ENCODE data around the gene DRD2.

The DRD2 gene

DNA sequence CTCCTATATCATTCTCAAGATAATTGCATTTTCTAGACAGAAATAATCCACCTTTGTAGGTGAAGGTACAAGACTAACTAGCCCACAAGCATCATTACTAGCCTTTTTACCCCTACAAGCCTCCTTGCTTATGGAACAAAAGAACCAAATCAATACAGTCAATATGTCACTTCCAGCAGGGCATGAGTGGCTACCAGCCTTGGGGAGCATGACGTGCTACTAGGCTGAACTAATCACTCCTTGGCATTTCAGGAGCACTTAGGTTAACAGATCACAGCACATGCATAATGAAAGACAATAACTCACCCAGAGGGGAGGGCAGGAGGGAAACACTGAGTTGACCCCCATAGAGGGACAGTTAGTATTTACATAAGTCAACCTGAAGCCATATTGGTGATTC lies 2.7 kb downstream of the DRD2 start:
- H3K27ac ChIP-seq (replicated peaks): no peak overlapping the region
- no peak for TF ChIP-seq SPI1 (IDR thresholded peaks at IDR 0.05; ENCODE audit: borderline replicate concordance, low read depth)
- no peak for TF ChIP-seq POLR2AphosphoS5 (IDR thresholded peaks at IDR 0.05; ENCODE audit: low read depth)
- TF ChIP-seq, protein P1, sequence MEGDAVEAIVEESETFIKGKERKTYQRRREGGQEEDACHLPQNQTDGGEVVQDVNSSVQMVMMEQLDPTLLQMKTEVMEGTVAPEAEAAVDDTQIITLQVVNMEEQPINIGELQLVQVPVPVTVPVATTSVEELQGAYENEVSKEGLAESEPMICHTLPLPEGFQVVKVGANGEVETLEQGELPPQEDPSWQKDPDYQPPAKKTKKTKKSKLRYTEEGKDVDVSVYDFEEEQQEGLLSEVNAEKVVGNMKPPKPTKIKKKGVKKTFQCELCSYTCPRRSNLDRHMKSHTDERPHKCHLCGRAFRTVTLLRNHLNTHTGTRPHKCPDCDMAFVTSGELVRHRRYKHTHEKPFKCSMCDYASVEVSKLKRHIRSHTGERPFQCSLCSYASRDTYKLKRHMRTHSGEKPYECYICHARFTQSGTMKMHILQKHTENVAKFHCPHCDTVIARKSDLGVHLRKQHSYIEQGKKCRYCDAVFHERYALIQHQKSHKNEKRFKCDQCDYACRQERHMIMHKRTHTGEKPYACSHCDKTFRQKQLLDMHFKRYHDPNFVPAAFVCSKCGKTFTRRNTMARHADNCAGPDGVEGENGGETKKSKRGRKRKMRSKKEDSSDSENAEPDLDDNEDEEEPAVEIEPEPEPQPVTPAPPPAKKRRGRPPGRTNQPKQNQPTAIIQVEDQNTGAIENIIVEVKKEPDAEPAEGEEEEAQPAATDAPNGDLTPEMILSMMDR (IDR thresholded peaks at IDR 0.05; ENCODE audit: insufficient read depth, low read length): no peak
- no peak for TF ChIP-seq GABPA (IDR thresholded peaks at IDR 0.05; ENCODE audit: low read depth)
- no peak for TF ChIP-seq REST (IDR thresholded peaks at IDR 0.05; ENCODE audit: insufficient replicate concordance, low read depth)
- no peak overlapping the region for H3K4me3 ChIP-seq (replicated peaks; ENCODE audit: insufficient read depth, low read length)
- no peak for DNase-seq (ENCODE audit: low read depth in 1 of 2, low spot score in 1 of 2)
- peaks cover 30% of the 10 kb centered on the region for H3K27me3 ChIP-seq (ENCODE audit: insufficient read depth, poor library complexity, severe bottlenecking)

- Histone ChIP-seq H3K27me3 (ENCODE audit: insufficient read depth, poor library complexity, severe bottlenecking) (peaks cover 20% of the 10 kb centered on the region), H3K4me3 (replicated peaks; ENCODE audit: insufficient read depth, low read length) (no peak overlapping the region), H3K27ac (replicated peaks) (no peak overlapping the region)
- DNase-seq (ENCODE audit: low read depth in 1 of 2, low spot score in 1 of 2): no peak
- TF ChIP-seq SPI1 (IDR thresholded peaks at IDR 0.05; ENCODE audit: borderline replicate concordance, low read depth): no peak
- TF ChIP-seq, protein P1 (IDR thresholded peaks at IDR 0.05; ENCODE audit: insufficient read depth, low read length): no peak
Measured at GRCh38 chr11:113470233-113470632, 5.0 kb downstream of the DRD2 start.

DNA sequence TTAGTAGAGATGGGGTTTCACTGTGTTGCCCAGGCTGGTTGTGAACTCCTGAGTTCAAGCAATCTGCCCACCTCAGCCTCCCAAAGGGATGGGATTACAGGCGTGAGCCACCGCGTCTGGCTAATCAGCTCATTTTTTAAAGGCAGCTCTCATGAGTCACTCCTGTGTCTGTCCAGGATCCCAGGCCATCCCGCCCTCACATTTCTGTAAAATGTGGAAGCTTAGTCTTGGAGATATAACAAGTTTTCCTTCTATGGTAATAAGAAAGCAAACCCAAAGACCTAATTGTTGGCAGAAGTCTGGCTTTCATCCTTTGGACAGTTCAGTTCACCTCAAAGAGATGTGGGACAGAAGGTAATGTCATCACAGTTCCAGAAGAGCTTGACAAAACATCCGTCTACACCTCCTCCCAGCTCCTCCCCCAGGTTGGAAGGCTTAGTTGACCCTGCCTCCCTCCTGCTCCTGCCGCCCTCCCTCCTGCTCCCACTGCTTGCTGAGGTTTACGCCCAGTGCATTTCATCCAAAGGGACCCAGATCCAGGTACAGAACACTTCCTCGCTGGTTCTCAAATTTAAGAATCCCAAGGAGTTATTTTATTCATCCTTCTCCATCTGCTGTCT lies 6.4 kb downstream of the DRD2 start:
- no peak for DNase-seq (ENCODE audit: low read depth in 1 of 2, low spot score in 1 of 2)
- Histone ChIP-seq H3K27ac (replicated peaks) (no peak overlapping the region), H3K4me3 (replicated peaks; ENCODE audit: insufficient read depth, low read length) (no peak overlapping the region), H3K27me3 (ENCODE audit: insufficient read depth, poor library complexity, severe bottlenecking) (peaks cover 12% of the 10 kb centered on the region)
- TF ChIP-seq GABPA (IDR thresholded peaks at IDR 0.05; ENCODE audit: low read depth): no peak
- no peak for TF ChIP-seq POLR2AphosphoS5 (IDR thresholded peaks at IDR 0.05; ENCODE audit: low read depth)
- no peak for TF ChIP-seq SPI1 (IDR thresholded peaks at IDR 0.05; ENCODE audit: borderline replicate concordance, low read depth)
- TF ChIP-seq REST (IDR thresholded peaks at IDR 0.05; ENCODE audit: insufficient replicate concordance, low read depth): no peak
- TF ChIP-seq, protein P1 (IDR thresholded peaks at IDR 0.05; ENCODE audit: insufficient read depth, low read length): no peak

GRCh38 chr11:113467545-113467944 lies 7.7 kb downstream of the DRD2 start:
- H3K27me3 ChIP-seq (ENCODE audit: insufficient read depth, poor library complexity, severe bottlenecking): peaks cover 4% of the 10 kb centered on the region
- H3K27ac ChIP-seq (replicated peaks): no peak overlapping the region
- TF ChIP-seq GABPA (IDR thresholded peaks at IDR 0.05; ENCODE audit: low read depth) (no peak), SPI1 (IDR thresholded peaks at IDR 0.05; ENCODE audit: borderline replicate concordance, low read depth) (no peak), REST (IDR thresholded peaks at IDR 0.05; ENCODE audit: insufficient replicate concordance, low read depth) (no peak), POLR2AphosphoS5 (IDR thresholded peaks at IDR 0.05; ENCODE audit: low read depth) (no peak)
- TF ChIP-seq, protein P1 (IDR thresholded peaks at IDR 0.05; ENCODE audit: insufficient read depth, low read length): no peak
- DNase-seq (ENCODE audit: low read depth in 1 of 2, low spot score in 1 of 2): no peak
- no peak overlapping the region for H3K4me3 ChIP-seq (replicated peaks; ENCODE audit: insufficient read depth, low read length)

Data from HL-60 (cell line).